Measurements from ENCODE around the gene SRGAP2B. TPM values are rescaled to one million over a fixed set of nuclear protein-coding genes. Genes with fewer than 3 reads are reported as not detected.
"Not testable (repeated sequence)": the region's sequence is repeated elsewhere in the genome, so short reads cannot be mapped to it uniquely, and the experiment has no call there.

The SRGAP2B gene
- total and polyA plus RNA-seq, 2 of the 8 experiments (the other 6 are each of a cell fraction or from before 2014, with no cell fraction given), result 4.9 to 39.5 TPM

- H3K9ac ChIP-seq (replicated peaks in 1 of 4; ENCODE audit: extremely low read depth in 1 of 4, low read depth in 3 of 4, low read length in 3 of 4); H3K36me3 ChIP-seq (ENCODE audit: control insufficient read depth in 2 of 4, insufficient read depth in 4 of 4, low read length in 3 of 4); H2AK5ac ChIP-seq (ENCODE audit: low read depth, low read length); H3K4me2 ChIP-seq (ENCODE audit: insufficient read depth in 1 of 2, low read depth in 2 of 2, low read length in 2 of 2); H4K8ac ChIP-seq (ENCODE audit: extremely low read depth, insufficient read depth, low read length); H3K4me1 ChIP-seq (replicated peaks in 1 of 4; ENCODE audit: control insufficient read depth in 3 of 4, insufficient read depth in 4 of 4, low read length in 3 of 4); H2AFZ ChIP-seq (ENCODE audit: low read length); H4K5ac ChIP-seq (ENCODE audit: insufficient read length, low read depth, low read length); H3K23me2 ChIP-seq (ENCODE audit: low read depth, low read length); H3K79me2 ChIP-seq (ENCODE audit: control insufficient read depth in 1 of 2, insufficient read depth in 2 of 2, low read length in 2 of 2); H3K18ac ChIP-seq (ENCODE audit: extremely low read depth, low read length); H3K56ac ChIP-seq (replicated peaks; ENCODE audit: insufficient read length, low read depth, low read length); H3K14ac ChIP-seq (ENCODE audit: insufficient read length); FAIRE-seq; POLR2A ChIA-PET (ENCODE audit: partially characterized antibody); H3K23ac ChIP-seq (ENCODE audit: insufficient read length); H4K20me1 ChIP-seq (replicated peaks in 1 of 2; ENCODE audit: control insufficient read depth in 1 of 2, insufficient read depth in 2 of 2, low read length in 2 of 2); H3K9me3 ChIP-seq (ENCODE audit: insufficient read depth in 2 of 2, low read depth in 1 of 2, low read length in 1 of 2); H2BK12ac ChIP-seq (ENCODE audit: low read depth, low read length); H3K27ac ChIP-seq (ENCODE audit: low read depth, low read length); H2BK120ac ChIP-seq (replicated peaks; ENCODE audit: low read depth, low read length); H3K4me3 ChIP-seq (ENCODE audit: extremely low read depth in 1 of 4, insufficient read depth in 2 of 4, low read depth in 3 of 4, low read length in 4 of 4); H3K79me1 ChIP-seq (ENCODE audit: low read depth, low read length); H3K27me3 ChIP-seq (replicated peaks in 1 of 4; ENCODE audit: control insufficient read depth in 3 of 4, extremely low read depth in 1 of 4, insufficient read depth in 3 of 4, low read length in 3 of 4); DNase-seq (ENCODE audit: low read depth in 1 of 2, low spot score in 2 of 2); H4K91ac ChIP-seq (replicated peaks; ENCODE audit: insufficient read length, low read length); H2BK20ac ChIP-seq (ENCODE audit: low read length); H3K4ac ChIP-seq (replicated peaks; ENCODE audit: insufficient read length, low read depth, low read length); H2BK5ac ChIP-seq (ENCODE audit: low read depth, low read length); H2BK15ac ChIP-seq (ENCODE audit: low read length); CTCF ChIA-PET (ENCODE audit: partially characterized antibody): not testable (repeated sequence)
- WGBS, 2 experiments (ENCODE audit: extremely low coverage in 1 of 2, insufficient coverage in 1 of 2, insufficient read length in 1 of 2, insufficient replicate concordance in 2 of 2, low coverage in 1 of 2, low lambda C conversion rate in 2 of 2, missing lambda C conversion rate in 1 of 2), result 69% methylated on average over 1 of the region's 2 CpGs; no CpG with 5 or more reads in 1 of the 2 experiments
These were observed 59.1 kb downstream of the SRGAP2B start for GRCh38 chr1:145036019-145036418.

DNA sequence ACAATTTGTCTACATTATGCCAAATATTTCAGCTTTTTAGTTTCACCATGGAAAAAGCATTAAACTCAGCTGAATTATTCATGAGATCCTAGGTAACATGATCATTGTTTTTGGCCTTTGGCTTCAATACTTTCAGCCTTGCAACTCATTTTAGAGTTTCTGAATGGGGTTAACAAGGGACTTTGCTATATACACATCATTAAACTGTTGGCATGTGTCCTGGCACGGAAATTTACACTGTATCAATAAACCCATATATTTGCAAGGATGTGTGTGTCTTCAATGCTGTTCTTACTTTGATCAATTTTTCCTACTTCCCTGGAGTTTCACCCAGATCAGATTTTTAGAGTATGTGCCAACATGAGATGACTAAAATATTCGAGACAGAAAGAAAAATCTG is 61.6 kb downstream of the SRGAP2B start:
- H4K8ac ChIP-seq (ENCODE audit: extremely low read depth, insufficient read depth, low read length); H2BK5ac ChIP-seq (ENCODE audit: low read depth, low read length); H3K79me1 ChIP-seq (ENCODE audit: low read depth, low read length); DNase-seq (ENCODE audit: low read depth in 1 of 2, low spot score in 2 of 2); H3K27me3 ChIP-seq (replicated peaks in 1 of 4; ENCODE audit: control insufficient read depth in 3 of 4, extremely low read depth in 1 of 4, insufficient read depth in 3 of 4, low read length in 3 of 4); POLR2A ChIA-PET (ENCODE audit: partially characterized antibody); H3K9ac ChIP-seq (replicated peaks in 1 of 4; ENCODE audit: extremely low read depth in 1 of 4, low read depth in 3 of 4, low read length in 3 of 4); FAIRE-seq; H2BK20ac ChIP-seq (ENCODE audit: low read length); H4K91ac ChIP-seq (replicated peaks; ENCODE audit: insufficient read length, low read length); H4K5ac ChIP-seq (ENCODE audit: insufficient read length, low read depth, low read length); H3K79me2 ChIP-seq (ENCODE audit: control insufficient read depth in 1 of 2, insufficient read depth in 2 of 2, low read length in 2 of 2); H3K9me3 ChIP-seq (ENCODE audit: insufficient read depth in 2 of 2, low read depth in 1 of 2, low read length in 1 of 2); H3K4me3 ChIP-seq (ENCODE audit: extremely low read depth in 1 of 4, insufficient read depth in 2 of 4, low read depth in 3 of 4, low read length in 4 of 4); H2BK12ac ChIP-seq (ENCODE audit: low read depth, low read length); H3K23ac ChIP-seq (ENCODE audit: insufficient read length); H3K27ac ChIP-seq (ENCODE audit: low read depth, low read length); H2BK15ac ChIP-seq (ENCODE audit: low read length); H3K36me3 ChIP-seq (ENCODE audit: control insufficient read depth in 2 of 4, insufficient read depth in 4 of 4, low read length in 3 of 4); H3K4me2 ChIP-seq (ENCODE audit: insufficient read depth in 1 of 2, low read depth in 2 of 2, low read length in 2 of 2); H2AK5ac ChIP-seq (ENCODE audit: low read depth, low read length); H4K20me1 ChIP-seq (replicated peaks in 1 of 2; ENCODE audit: control insufficient read depth in 1 of 2, insufficient read depth in 2 of 2, low read length in 2 of 2); H3K14ac ChIP-seq (ENCODE audit: insufficient read length); H2AFZ ChIP-seq (ENCODE audit: low read length); H2BK120ac ChIP-seq (replicated peaks; ENCODE audit: low read depth, low read length); H3K56ac ChIP-seq (replicated peaks; ENCODE audit: insufficient read length, low read depth, low read length); H3K4me1 ChIP-seq (replicated peaks in 1 of 4; ENCODE audit: control insufficient read depth in 3 of 4, insufficient read depth in 4 of 4, low read length in 3 of 4); H3K18ac ChIP-seq (ENCODE audit: extremely low read depth, low read length); CTCF ChIA-PET (ENCODE audit: partially characterized antibody); H3K4ac ChIP-seq (replicated peaks; ENCODE audit: insufficient read length, low read depth, low read length); H3K23me2 ChIP-seq (ENCODE audit: low read depth, low read length): not testable (repeated sequence)
- no CpG with 5 or more reads among the region's 2 CpGs for WGBS, 2 experiments (ENCODE audit: extremely low coverage in 1 of 2, insufficient coverage in 1 of 2, insufficient read length in 1 of 2, insufficient replicate concordance in 2 of 2, low coverage in 1 of 2, low lambda C conversion rate in 2 of 2, missing lambda C conversion rate in 1 of 2)
